Endothelial cell of umbilical vein (primary cell): ENCODE measurements around the gene SUPV3L1. TPM values are rescaled to one million over a fixed set of nuclear protein-coding genes. Genes with fewer than 3 reads are reported as not detected.

Source experiments
- BruUV-seq: library from RNA; stranded (reverse); fragments of 400-500 nt; replicated peaks from 2 replicates; lab custom pipeline; 2021; lab: Mats Ljungman, UMichigan
- CTCF ChIA-PET: fragments of 300-600, 350-600 bp; sonication (Branson Sonifier 250); formaldehyde crosslinking; loops from one replicate; lab custom pipeline; 2021; ENCODE audit warnings: antibody characterized with exemption, inconsistent platforms; lab: Charles Lee
- POLR2A ChIA-PET: fragments of 300-600, 350-600 bp; sonication (Branson Sonifier 250); formaldehyde crosslinking; loops from one replicate; lab custom pipeline; 2021; ENCODE audit warnings: antibody characterized with exemption, inconsistent platforms; lab: Charles Lee
- DNase-seq: peaks from one replicate; pipeline ENCODE4 v3.0.0-alpha.2; 2011; ENCODE audit warnings: low read depth, low spot score
- FAIRE-seq: peaks from 2 replicates; lab custom pipeline; 2011; peaks lifted over from hg19 to GRCh38; lab: Jason Lieb, UNC
- H2AFZ ChIP-seq: 2 replicates; pipeline ENCODE4 v1.6.0; 2012; ENCODE audit warnings: low read depth, low read length, control low read depth, inconsistent platforms
- H3K27ac ChIP-seq: 2 replicates; pipeline ENCODE4 v1.5.1; 2011; ENCODE audit warnings: low read depth, mild to moderate bottlenecking, control low read depth, low read length, moderate library complexity; ENCODE audit not compliant: insufficient read depth
- H3K27me3 ChIP-seq, 2 experiments: 2 replicates each; pipeline versions ENCODE4 v1.6.0 to v1.6.1; 2011; ENCODE audit warnings: low read length in 2 of 2, mixed read lengths in 1 of 2; ENCODE audit not compliant: control insufficient read depth in 2 of 2, insufficient read depth in 2 of 2
- H3K36me3 ChIP-seq, 2 experiments: 2 replicates in 1 of 2; 3 replicates in 1 of 2; pipeline ENCODE4 v1.5.1; 2011; ENCODE audit warnings: low read length in 2 of 2, mild to moderate bottlenecking in 1 of 2, moderate library complexity in 1 of 2; ENCODE audit not compliant: control insufficient read depth in 2 of 2, insufficient read depth in 2 of 2; ENCODE audit errors: extremely low read depth in 1 of 2
- H3K4me1 ChIP-seq: 3 replicates; pipeline ENCODE4 v1.5.1; 2011; ENCODE audit warnings: mild to moderate bottlenecking, low read length; ENCODE audit not compliant: control insufficient read depth, insufficient read depth; ENCODE audit errors: extremely low read depth
- H3K4me2 ChIP-seq: 2 replicates; pipeline ENCODE4 v1.6.1; 2011; ENCODE audit warnings: low read length, control low read depth, mixed read lengths; ENCODE audit not compliant: insufficient read depth
- H3K4me3 ChIP-seq, 3 experiments: fragments of 200-600 bp in 1 of 3; sonication (generic), shearing (Covaris generic) in 1 of 3; replicated peaks in 1 of 3; 2 replicates each; pipeline ENCODE4 v1.5.1; 2011 to 2016; ENCODE audit warnings: control low read depth in 3 of 3, low read length in 3 of 3, mild to moderate bottlenecking in 2 of 3, inconsistent platforms in 1 of 3, low read depth in 1 of 3, moderate library complexity in 1 of 3; ENCODE audit not compliant: insufficient read depth in 1 of 3
- H3K79me2 ChIP-seq: 2 replicates; pipeline ENCODE4 v1.6.0; 2012; ENCODE audit warnings: low read length, inconsistent platforms; ENCODE audit not compliant: control insufficient read depth, insufficient read depth
- H3K9ac ChIP-seq: replicated peaks from 2 replicates; pipeline ENCODE3; 2011; ENCODE audit warnings: low read length, control low read depth; ENCODE audit not compliant: insufficient read depth; ENCODE audit errors: extremely low read depth
- H3K9me1 ChIP-seq: replicated peaks from 3 replicates; pipeline ENCODE4 v1.6.0; 2011; ENCODE audit warnings: mild to moderate bottlenecking, low read length; ENCODE audit not compliant: control insufficient read depth, insufficient read depth; ENCODE audit errors: extremely low read depth
- H3K9me3 ChIP-seq: replicated peaks from 2 replicates; pipeline ENCODE4 v1.5.1; 2012; ENCODE audit warnings: low read length, inconsistent platforms; ENCODE audit not compliant: control insufficient read depth, insufficient read depth
- H4K20me1 ChIP-seq: replicated peaks from 2 replicates; pipeline ENCODE3; 2011; ENCODE audit warnings: mild to moderate bottlenecking, low read length; ENCODE audit not compliant: control insufficient read depth, insufficient read depth; ENCODE audit errors: extremely low read depth
- EZH2 ChIP-seq: IDR thresholded peaks from 2 replicates; pipeline ENCODE4 v1.6.1; 2012; ENCODE audit warnings: borderline replicate concordance, low read depth, mild to moderate bottlenecking, moderate library complexity, low read length, inconsistent platforms; ENCODE audit not compliant: severe bottlenecking
- FOS ChIP-seq: IDR thresholded peaks from 2 replicates; pipeline ENCODE4 v1.6.1; 2011; ENCODE audit warnings: mild to moderate bottlenecking, low read length, moderate library complexity, borderline replicate concordance; ENCODE audit not compliant: insufficient read depth
- GATA2 ChIP-seq: IDR thresholded peaks from 2 replicates; pipeline ENCODE4 v1.7.0; 2011; ENCODE audit warnings: low read depth, mild to moderate bottlenecking, moderate library complexity, mixed read lengths, low read length; ENCODE audit not compliant: insufficient read length, insufficient read depth
- JUN ChIP-seq: IDR thresholded peaks from 2 replicates; pipeline ENCODE4 v1.6.1; 2011; ENCODE audit warnings: borderline replicate concordance, low read depth; ENCODE audit not compliant: insufficient read length, insufficient read depth
- MYC ChIP-seq: IDR thresholded peaks from one replicate; pipeline ENCODE4 v1.6.1; 2011; ENCODE audit warnings: mild to moderate bottlenecking, low read depth, low read length
- POLR2A ChIP-seq: IDR thresholded peaks from 2 replicates; pipeline ENCODE4 v1.6.1; 2012; ENCODE audit warnings: low read depth, mild to moderate bottlenecking, control low read depth, low read length
- POLR2AphosphoS5 ChIP-seq: IDR thresholded peaks from 2 replicates; pipeline ENCODE4 v1.6.1; 2012; ENCODE audit warnings: low read depth, mild to moderate bottlenecking, control low read depth, low read length, moderate library complexity; ENCODE audit not compliant: insufficient read depth
- dilution Hi-C: fragments of 300-500 bp; cut with MboI; formaldehyde crosslinking; loops from one replicate; pipeline ENCODE4 v1.15.0; 2019; ENCODE audit warnings: low sequenced_read_pairs; ENCODE audit not compliant: extremely low pct_ligation_motif_present
- intact Hi-C: fragments of 100-400 bp; cut with micrococcal nuclease; formaldehyde crosslinking; loops from one replicate; pipeline ENCODE4 v1.10.0; 2022
- polyA plus RNA-seq, 4 experiments: library from polyadenylated mRNA; depleted of rRNA in 3 of 4; stranded (reverse) in 3 of 4; unstranded in 1 of 4; fragments of >200 nt; gene quantifications; 2 replicates each; pipeline versions ENCODE4 v1.2.1 to v1.2.3, GENCODE V29; 2011 to 2012; ENCODE audit warnings: missing spikeins in 1 of 4
- total RNA-seq: library from RNA; stranded (reverse); gene quantifications from 2 replicates; pipeline ENCODE4 v1.2.3, GENCODE V29; 2021
- TF ChIP-seq, protein P1 (sequence below), 2 donors: IDR thresholded peaks; 1 replicate in 1 of 2; 2 replicates in 1 of 2; pipeline ENCODE4 v1.5.1; 2011; ENCODE audit warnings: low read length in 2 of 2, mild to moderate bottlenecking in 2 of 2, moderate library complexity in 2 of 2, control low read depth in 1 of 2, inconsistent platforms in 1 of 2, low read depth in 1 of 2; ENCODE audit not compliant: insufficient read depth in 1 of 2; ENCODE audit errors: extremely low read depth in 1 of 2
- TF ChIP-seq, protein P2 (sequence below): IDR thresholded peaks from 2 replicates; pipeline ENCODE4 v1.6.1; 2011; ENCODE audit not compliant: insufficient read depth, insufficient read length

SUPV3L1 gene
- total and polyA plus RNA-seq, 2 donors (not counting 3 experiments of a cell fraction or from before 2014, with no cell fraction given) = 21.8 to 30.4 TPM

DNA sequence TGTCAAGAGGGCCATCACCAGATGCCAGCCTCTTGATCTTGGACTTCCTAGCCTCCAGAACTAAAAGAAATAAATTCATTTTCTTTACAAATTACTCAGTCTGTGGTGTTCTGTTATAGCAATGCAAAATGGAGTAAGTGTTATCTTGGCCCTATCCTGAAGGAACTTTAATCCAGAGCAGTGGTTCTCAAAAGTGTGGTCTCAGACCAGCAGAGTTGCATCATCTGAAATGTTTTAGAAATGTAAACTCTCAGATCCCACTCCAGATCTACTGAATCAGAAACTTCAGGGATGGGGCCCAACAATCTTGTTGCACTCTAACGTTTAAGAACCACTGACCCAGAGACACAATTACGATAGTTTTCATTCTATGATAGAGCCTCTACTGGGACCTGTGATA lies 3.2 kb upstream of the SUPV3L1 start:
- TF ChIP-seq POLR2A (no peak), FOS (no peak), GATA2 (no peak), JUN (no peak), MYC (no peak), EZH2 (no peak), POLR2AphosphoS5 (no peak)
- TF ChIP-seq, protein P1, sequence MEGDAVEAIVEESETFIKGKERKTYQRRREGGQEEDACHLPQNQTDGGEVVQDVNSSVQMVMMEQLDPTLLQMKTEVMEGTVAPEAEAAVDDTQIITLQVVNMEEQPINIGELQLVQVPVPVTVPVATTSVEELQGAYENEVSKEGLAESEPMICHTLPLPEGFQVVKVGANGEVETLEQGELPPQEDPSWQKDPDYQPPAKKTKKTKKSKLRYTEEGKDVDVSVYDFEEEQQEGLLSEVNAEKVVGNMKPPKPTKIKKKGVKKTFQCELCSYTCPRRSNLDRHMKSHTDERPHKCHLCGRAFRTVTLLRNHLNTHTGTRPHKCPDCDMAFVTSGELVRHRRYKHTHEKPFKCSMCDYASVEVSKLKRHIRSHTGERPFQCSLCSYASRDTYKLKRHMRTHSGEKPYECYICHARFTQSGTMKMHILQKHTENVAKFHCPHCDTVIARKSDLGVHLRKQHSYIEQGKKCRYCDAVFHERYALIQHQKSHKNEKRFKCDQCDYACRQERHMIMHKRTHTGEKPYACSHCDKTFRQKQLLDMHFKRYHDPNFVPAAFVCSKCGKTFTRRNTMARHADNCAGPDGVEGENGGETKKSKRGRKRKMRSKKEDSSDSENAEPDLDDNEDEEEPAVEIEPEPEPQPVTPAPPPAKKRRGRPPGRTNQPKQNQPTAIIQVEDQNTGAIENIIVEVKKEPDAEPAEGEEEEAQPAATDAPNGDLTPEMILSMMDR (IDR thresholded peaks at IDR 0.05; ENCODE audit: extremely low read depth in 1 of 2, insufficient read depth in 1 of 2, low read depth in 1 of 2, low read length in 2 of 2) = no peak
- TF ChIP-seq, protein P2, sequence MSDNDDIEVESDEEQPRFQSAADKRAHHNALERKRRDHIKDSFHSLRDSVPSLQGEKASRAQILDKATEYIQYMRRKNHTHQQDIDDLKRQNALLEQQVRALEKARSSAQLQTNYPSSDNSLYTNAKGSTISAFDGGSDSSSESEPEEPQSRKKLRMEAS = no peak
- dilution Hi-C loops (no loop called here), intact Hi-C loops (no loop called here)
- no peak overlapping the region for H3K9ac ChIP-seq
- H4K20me1 ChIP-seq = no peaks in the 10 kb centered on the region
- H2AFZ ChIP-seq = no peak overlapping the region
- H3K4me1 ChIP-seq = peaks cover 17% of the 10 kb centered on the region
- H3K9me1 ChIP-seq = no peaks in the 10 kb centered on the region
- peaks cover 16% of the 10 kb centered on the region for H3K79me2 ChIP-seq
- H3K9me3 ChIP-seq = no peaks in the 10 kb centered on the region
- H3K27ac ChIP-seq = no peak overlapping the region
- CTCF ChIA-PET = no interaction called here
- FAIRE-seq (no peak), DNase-seq (no peak)
- no peaks in the 10 kb centered on the region for H3K27me3 ChIP-seq
- peaks cover 0 to 6% of the 10 kb centered on the region in 2 experiments for H3K36me3 ChIP-seq
- H3K4me2 ChIP-seq = no peak overlapping the region
- POLR2A ChIA-PET = no interaction called here
- no TSS peak for BruUV-seq
- no peak overlapping the region for H3K4me3 ChIP-seq
